GM21825 (cell line): ENCODE results near the gene ABCD1.
A peak's percentile ranks its signal among the peaks of the same experiment; 100 is the strongest.
"Not testable (repeated sequence)": the region's sequence is repeated elsewhere in the genome, so short reads cannot be mapped to it uniquely, and the experiment has no call there.

Experiments used
- ATAC-seq: cut with Tn5 transposase; IDR thresholded peaks from one replicate; pipeline ENCODE4 v1.9.1; 2021; ENCODE audit warnings: mild to moderate bottlenecking, moderate library complexity; ENCODE audit not compliant: unreplicated experiment

The ABCD1 gene

GRCh38 chrX:153707406-153707805 is 17.2 kb upstream of the ABCD1 start:
- ATAC-seq, result no peak

GRCh38 chrX:153708415-153708814 is 16.2 kb upstream of the ABCD1 start:
- no peak for ATAC-seq

DNA sequence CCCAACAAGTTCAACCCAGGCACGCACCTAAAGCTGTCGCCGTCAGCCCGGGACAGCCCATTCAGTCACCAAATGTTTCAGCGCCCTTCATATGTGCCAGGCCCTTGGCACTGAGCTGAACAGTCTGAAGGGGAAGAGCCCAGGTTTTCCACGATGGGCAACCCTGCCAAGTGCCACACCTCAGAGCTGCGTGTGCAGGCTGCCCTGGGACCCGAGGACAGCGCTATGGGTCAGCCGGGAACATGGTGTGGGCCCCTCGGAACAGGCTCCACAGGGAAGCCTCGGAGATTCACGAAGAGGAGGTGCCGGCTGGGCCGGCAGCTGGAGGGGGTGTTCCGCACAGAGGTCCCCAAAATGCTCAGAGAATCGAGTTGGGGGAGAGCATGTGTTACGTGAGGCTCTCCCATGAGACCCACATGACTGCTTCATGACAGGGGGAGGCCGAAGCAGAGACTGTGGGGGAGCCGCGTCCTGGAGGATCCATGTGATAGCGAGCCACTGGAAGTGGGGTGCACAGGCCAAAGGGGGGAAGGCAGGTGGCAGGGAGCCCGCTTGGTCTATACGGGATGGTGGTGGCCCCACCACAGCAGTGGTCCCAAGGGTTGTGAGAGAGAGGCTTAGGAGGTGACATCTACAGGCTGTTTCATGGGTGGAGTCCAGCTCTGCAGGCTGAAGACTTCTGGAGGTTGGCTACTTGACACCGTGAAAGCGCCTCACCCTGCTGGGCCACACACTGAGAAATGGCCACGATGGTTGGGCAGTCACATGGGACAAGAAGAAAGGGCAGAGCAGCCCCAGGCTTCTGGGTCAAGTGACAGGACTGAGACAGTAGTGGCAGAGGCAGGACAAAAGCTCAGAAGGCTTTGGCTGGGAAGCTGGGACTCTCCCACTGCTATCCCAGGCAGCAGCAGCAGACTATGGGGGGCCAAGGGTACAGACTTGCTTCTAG is 14.7 kb upstream of the ABCD1 start:
- ATAC-seq, result no peak

DNA sequence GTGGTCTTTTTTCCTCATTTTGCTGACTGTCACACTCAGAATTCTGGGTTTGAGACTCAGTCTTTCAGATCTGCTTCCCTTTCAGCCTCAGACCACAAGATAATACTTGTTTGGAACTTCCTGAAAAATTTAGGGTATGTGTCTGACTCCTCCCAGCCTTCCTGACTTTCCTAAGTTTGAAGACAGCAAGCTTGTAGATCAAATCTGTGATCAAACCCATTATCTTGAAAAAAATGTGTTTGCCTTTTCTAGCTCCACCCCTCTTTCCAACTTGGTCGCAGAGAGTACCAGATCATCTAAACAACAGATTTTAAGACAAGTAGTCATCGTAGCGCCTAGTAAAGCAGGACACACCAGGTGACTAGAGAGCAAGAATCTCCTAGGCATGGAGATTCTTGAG is 10.4 kb upstream of the ABCD1 start:
- no peak for ATAC-seq

DNA sequence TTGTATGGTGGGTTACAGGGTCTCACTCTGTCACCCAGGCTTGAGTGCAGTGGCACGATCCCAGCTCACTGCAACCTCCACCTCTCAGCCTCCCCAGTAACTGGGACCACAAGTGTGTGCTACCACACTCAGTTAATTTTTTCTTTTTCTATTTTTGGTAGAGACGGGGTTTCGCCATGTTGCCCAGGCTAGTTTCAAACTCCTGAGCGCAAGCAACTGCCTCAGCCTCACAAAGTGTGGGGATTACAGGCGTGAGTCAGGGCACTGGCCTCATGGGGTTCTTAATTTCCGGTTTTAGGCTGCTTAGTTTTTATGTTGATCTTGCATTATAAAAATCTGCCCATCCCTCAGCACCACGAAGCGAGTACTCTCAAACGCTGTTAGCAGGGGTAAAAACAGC is 7.2 kb upstream of the ABCD1 start:
- no peak for ATAC-seq

GRCh38 chrX:153719238-153719637 is 5.4 kb upstream of the ABCD1 start:
- ATAC-seq, result no peak

- ATAC-seq, result no peak
These were observed 5.0 kb upstream of the ABCD1 start for GRCh38 chrX:153719701-153720100.

DNA sequence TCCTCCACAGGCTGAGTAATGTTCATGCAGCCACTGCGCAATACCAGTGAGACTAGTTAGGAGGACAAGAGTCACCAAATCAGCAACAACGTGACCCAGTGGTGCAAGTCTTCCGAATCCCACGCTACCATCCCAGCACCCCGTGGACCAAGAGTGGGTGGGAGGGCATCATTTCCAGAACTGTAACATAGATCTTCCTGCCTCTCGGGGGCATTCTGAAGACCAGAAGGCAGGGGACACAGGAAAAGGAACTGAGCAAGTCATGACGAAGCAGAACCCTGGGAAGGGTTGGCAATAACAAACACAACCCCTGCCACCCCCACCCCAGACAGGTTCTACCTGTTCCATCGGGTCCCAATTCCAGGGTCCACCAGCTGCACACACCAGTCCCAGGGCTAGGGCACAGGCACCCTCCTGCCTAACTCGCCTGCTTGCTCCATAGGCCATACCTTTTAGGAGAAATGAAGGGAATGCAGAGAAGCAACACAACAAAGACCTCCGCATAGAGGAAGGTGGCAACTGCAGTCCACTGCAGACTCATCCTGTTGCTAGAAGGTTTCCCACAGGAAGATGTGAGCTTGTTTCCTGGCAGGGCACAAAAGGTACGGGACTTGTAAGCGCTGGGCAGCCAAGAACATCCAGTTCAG is 1.8 kb upstream of the ABCD1 start:
- no peak for ATAC-seq

- ATAC-seq, result peak; percentile 31
These were observed 1.1 kb upstream of the ABCD1 start for GRCh38 chrX:153723351-153724251.

DNA sequence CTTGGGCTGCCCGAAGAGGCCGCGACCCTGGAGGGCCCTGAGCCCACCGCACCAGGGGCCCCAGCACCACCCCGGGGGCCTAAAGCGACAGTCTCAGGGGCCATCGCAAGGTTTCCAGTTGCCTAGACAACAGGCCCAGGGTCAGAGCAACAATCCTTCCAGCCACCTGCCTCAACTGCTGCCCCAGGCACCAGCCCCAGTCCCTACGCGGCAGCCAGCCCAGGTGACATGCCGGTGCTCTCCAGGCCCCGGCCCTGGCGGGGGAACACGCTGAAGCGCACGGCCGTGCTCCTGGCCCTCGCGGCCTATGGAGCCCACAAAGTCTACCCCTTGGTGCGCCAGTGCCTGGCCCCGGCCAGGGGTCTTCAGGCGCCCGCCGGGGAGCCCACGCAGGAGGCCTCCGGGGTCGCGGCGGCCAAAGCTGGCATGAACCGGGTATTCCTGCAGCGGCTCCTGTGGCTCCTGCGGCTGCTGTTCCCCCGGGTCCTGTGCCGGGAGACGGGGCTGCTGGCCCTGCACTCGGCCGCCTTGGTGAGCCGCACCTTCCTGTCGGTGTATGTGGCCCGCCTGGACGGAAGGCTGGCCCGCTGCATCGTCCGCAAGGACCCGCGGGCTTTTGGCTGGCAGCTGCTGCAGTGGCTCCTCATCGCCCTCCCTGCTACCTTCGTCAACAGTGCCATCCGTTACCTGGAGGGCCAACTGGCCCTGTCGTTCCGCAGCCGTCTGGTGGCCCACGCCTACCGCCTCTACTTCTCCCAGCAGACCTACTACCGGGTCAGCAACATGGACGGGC is 579 bp downstream of the ABCD1 start:
- peak; percentile 5 for ATAC-seq

DNA sequence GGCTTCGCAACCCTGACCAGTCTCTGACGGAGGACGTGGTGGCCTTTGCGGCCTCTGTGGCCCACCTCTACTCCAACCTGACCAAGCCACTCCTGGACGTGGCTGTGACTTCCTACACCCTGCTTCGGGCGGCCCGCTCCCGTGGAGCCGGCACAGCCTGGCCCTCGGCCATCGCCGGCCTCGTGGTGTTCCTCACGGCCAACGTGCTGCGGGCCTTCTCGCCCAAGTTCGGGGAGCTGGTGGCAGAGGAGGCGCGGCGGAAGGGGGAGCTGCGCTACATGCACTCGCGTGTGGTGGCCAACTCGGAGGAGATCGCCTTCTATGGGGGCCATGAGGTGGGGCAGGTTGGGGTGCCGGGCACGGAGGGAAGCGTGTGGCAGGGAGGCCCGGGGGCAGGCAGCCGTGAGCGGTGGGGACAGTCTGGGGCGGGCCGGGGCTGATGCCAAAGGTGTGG is 1.2 kb downstream of the ABCD1 start:
- ATAC-seq, result no peak

DNA sequence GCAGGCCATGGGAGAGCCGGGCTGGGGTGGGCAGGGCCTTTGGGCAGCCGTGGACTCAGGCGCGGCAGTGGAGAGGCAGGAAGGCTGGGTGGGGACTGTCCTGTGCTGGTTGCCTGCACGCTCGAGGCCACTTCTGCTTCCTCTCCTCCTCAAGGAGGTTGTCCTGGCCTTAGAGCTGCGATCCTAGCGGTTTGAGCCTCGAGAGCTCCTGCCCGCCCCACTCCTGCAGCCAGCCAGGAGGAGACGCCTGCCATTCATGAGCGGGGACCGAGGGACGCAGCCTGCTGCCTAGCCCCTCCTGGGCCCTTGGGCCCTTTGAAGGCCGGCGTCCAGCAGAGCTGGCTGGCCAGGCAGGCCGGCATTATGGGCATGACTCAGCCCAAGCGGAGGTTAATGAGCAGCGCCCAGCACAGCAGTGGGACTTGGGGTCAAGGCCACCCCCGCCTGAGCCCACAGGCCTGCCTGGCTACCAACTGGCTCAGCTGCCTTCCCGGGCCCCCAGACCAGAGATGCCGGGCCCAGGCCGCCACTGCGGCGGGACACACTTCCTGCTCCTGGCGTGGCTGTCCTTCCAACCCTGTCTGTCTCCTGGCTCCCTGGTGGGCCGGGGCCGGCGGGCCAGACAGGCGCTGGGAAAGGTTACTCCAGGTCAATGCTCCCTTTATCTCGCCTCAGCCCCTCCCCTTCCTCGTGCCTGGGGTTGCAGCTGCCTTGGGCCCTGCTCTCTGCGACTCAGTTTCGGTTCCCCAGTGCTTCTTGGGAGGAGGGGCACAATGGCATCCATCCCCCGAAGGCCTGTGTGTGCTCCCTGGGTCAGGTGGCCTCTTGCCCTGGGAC is 1.8 kb downstream of the ABCD1 start:
- peak; percentile 45 for ATAC-seq

DNA sequence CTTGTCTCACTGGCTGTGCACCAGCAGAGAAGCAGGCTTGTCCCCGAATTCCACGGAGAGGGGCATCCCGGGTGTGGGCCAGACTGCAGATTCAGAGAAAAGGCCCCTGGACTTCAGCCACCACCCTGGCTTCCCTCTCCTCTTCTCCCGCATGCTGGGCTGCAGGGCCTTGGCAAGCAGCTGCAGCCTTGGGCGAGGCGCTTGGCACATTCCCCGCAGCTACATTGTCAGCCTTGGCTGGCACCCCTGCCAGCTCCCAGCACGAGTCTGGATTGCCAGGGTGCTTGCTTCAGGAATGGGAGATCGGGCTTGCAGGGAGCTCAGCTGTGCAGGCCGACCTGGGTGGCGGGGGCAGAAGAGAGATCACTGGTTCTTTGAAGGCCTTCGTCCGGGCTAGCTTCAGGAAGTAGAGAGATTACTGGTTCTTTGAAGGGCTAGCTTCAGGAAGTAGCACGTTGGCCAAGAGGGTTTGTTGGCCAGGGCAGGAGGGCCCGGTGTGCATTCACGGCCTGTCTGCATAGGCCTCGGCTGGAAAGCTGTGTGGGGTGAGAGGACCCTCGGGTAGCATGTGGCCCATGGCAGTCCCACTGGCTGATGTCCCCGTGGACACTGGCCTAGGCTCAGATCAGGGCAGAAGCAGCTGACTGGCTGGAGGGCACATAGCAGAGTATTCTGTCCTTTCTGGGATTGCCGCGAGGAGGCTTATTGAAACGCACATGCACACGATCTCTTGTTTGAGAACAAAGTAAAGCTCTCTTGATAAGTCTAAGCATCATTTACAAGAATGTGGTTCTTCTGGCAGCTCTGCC is 2.7 kb downstream of the ABCD1 start:
- no peak for ATAC-seq

- no peak for ATAC-seq
These were observed 3.4 kb downstream of the ABCD1 start for GRCh38 chrX:153728095-153728494.

DNA sequence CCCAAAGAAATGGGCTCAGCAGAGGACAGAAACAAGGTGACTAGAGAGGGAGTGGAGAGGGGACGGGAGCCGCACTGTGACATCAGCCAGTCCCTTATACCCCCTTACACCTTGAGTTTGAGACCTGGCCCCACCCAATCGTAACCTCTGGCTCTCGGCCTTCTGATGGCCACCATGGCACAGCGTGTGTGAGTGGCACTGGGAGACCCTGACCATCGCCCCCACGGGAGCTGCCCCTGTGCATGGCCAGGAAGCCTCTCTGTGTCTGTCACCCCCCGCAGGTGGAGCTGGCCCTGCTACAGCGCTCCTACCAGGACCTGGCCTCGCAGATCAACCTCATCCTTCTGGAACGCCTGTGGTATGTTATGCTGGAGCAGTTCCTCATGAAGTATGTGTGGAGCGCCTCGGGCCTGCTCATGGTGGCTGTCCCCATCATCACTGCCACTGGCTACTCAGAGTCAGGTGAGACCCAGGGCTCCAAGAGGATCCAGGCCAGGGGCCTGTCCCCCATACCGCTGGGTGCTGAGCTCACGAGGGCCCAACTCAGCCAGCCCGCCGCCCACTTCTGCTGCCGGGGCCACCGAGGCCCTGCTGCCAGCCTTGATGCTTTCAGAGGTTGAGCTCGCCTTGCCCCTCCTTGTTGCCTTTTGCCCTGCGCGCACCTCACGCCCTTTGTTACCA is 4.4 kb downstream of the ABCD1 start:
- no peak for ATAC-seq

- not testable (repeated sequence) for ATAC-seq
These were observed 5.5 kb downstream of the ABCD1 start for GRCh38 chrX:153730115-153730514.

DNA sequence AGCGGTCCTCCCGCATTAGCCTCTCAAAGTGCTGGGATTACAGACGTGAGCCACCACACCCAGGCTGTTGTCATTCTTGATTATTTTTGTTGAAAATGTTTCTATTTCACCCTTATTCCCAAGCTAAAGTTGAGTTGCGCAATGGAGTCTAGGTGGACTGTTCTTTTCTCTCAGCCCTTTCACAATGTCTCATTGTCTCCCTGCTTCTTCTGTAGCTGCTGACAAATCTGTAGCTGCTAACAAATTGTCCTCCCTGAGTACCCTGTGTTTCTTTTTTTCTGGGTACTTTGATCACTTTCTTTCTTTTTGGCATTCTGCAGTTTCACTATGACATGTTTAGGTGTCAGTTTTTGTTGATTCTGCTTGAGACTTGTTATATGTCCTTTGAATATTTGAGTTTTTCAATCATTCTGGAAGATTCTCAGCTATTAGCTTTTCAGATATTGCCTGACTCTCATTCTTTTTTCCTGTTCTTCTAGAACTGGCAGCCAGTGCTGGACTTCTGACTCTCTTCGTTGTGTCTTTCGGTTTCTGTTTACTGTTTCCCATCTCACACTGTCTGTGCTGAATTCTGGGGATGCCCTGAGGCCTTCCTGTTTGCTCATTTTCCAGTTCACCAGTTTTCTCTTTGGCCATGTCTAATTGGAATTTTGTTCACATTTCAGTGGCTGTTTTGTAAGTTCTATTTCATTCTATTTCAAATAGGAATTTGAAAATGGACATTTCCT is 6.6 kb downstream of the ABCD1 start:
- no peak for ATAC-seq
